Hepatic stellate cell (primary cell): ENCODE data around the gene CCDC154.

Experiments
- DNase-seq: peaks from one replicate; pipeline ENCODE4 v3.0.0; 2011; ENCODE audit warnings: low spot score

Gene CCDC154

GRCh38 chr16:1393613-1394176 is 50.7 kb downstream of the CCDC154 start:
- DNase-seq: no peak

DNA sequence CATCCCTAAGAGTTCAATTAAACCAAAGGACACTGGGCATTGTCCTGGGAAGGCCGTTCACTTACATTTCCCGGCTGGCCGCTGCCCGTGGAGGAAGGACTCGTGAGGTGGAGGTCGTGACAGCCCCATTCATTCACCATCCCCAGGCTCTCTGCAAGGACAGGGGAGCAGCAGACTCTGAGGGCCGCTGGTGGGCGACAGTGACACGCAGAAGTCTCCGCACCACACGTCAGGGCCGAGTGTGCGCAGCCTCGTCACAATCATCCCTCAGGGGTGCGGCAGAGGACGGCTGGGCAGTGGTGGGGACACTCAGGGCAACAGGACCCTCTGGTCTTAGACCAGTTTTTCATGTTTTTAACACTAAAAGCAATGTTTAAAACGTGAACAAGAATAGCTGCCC is 51.5 kb downstream of the CCDC154 start:
- no peak for DNase-seq

DNA sequence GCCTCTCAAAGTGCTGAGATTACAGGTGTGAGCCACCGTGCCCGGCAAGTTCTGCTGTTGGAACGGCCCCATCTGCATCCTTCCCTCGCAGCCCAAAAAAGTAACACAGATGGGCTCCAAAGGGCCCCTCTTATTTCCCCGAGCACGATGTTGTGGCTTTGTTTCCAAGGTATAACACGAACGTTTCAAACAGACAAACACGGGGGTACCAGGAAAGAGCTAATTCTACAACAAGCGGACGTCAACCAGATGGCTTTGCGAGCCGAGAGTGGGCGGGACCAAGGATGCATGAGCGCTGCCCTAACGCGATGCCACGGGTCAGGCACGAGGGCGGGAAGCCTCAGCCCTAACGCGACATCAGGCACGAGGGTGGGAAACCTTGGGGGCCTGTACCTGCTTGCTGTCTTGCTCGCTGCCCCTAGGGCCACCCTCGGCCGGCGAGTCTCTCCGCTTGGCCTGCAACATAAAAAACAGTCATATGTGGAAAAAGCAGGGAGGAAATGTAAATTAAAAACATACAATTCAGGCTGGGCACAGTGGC is 54.0 kb downstream of the CCDC154 start:
- DNase-seq: no peak

GRCh38 chr16:1389762-1390161 is 54.6 kb downstream of the CCDC154 start:
- no peak for DNase-seq

- DNase-seq: no peak
Measured at GRCh38 chr16:1387331-1387730, 57.0 kb downstream of the CCDC154 start.

- DNase-seq: no peak
Measured at GRCh38 chr16:1385232-1385631, 59.1 kb downstream of the CCDC154 start.
